H1 (cell line): ENCODE results near the gene METTL25B. TPM values are rescaled to one million over a fixed set of nuclear protein-coding genes. Genes with fewer than 3 reads are reported as not detected.

Experiments used
- CTCF ChIA-PET: fragments of 300-600 bp; sonication (Branson Sonifier 250); formaldehyde crosslinking; loops from one replicate; lab custom pipeline; 2021; ENCODE audit not compliant: partially characterized antibody; lab: Charles Lee
- POLR2A ChIA-PET: fragments of 300-600 bp; sonication (Branson Sonifier 250); formaldehyde crosslinking; loops from one replicate; lab custom pipeline; 2021; ENCODE audit warnings: inconsistent platforms; ENCODE audit not compliant: partially characterized antibody; lab: Charles Lee
- DNase-seq, 2 experiments: peaks; one replicate each; pipeline versions ENCODE4 v3.0.0 to v3.0.0-alpha.2; 2010 to 2022; ENCODE audit warnings: low spot score in 2 of 2, low read depth in 1 of 2, mixed read lengths in 1 of 2
- FAIRE-seq: peaks from 2 replicates; lab custom pipeline; 2011; peaks lifted over from hg19 to GRCh38; lab: Jason Lieb, UNC
- H2AFZ ChIP-seq: 2 replicates; pipeline ENCODE4 v1.8.1; 2012; ENCODE audit warnings: low read length, inconsistent platforms
- H2AK5ac ChIP-seq: 2 replicates; pipeline ENCODE4 v1.6.1; 2013; ENCODE audit warnings: low read depth, low read length
- H2BK120ac ChIP-seq: replicated peaks from 2 replicates; pipeline ENCODE3; 2013; ENCODE audit warnings: low read depth, low read length, inconsistent platforms
- H2BK12ac ChIP-seq: 2 replicates; pipeline ENCODE4 v1.6.1; 2013; ENCODE audit warnings: low read depth, low read length
- H2BK15ac ChIP-seq: 2 replicates; pipeline ENCODE4 v1.6.1; 2013; ENCODE audit warnings: low read length
- H2BK20ac ChIP-seq: 2 replicates; pipeline ENCODE4 v1.6.1; 2013; ENCODE audit warnings: low read length
- H2BK5ac ChIP-seq: 2 replicates; pipeline ENCODE4 v1.6.1; 2013; ENCODE audit warnings: low read depth, low read length
- H3K14ac ChIP-seq: 2 replicates; pipeline ENCODE4 v1.6.1; 2013; ENCODE audit warnings: inconsistent platforms; ENCODE audit not compliant: insufficient read length
- H3K18ac ChIP-seq: 2 replicates; pipeline ENCODE4 v1.6.1; 2013; ENCODE audit warnings: low read length; ENCODE audit errors: extremely low read depth
- H3K23ac ChIP-seq: 2 replicates; pipeline ENCODE4 v1.6.1; 2013; ENCODE audit warnings: inconsistent platforms; ENCODE audit not compliant: insufficient read length
- H3K23me2 ChIP-seq: 2 replicates; pipeline ENCODE4 v1.6.1; 2013; ENCODE audit warnings: low read depth, low read length
- H3K27ac ChIP-seq: 2 replicates; pipeline ENCODE4 v1.6.1; 2011; ENCODE audit warnings: low read depth, low read length, inconsistent platforms
- H3K27me3 ChIP-seq, 4 experiments: replicated peaks in 1 of 4; 1 replicate in 1 of 4; 2 replicates in 3 of 4; pipeline versions ENCODE4 v1.6.1 to v1.8.1; 2011 to 2013; ENCODE audit warnings: low read length in 3 of 4, mild to moderate bottlenecking in 3 of 4, inconsistent platforms in 2 of 4, mixed read lengths in 2 of 4, moderate library complexity in 1 of 4; ENCODE audit not compliant: control insufficient read depth in 3 of 4, insufficient read depth in 3 of 4; ENCODE audit errors: extremely low read depth in 1 of 4
- H3K36me3 ChIP-seq, 4 experiments: 2 replicates each; pipeline versions ENCODE4 v1.6.1 to v1.8.1; 2011 to 2013; ENCODE audit warnings: mild to moderate bottlenecking in 4 of 4, low read length in 3 of 4, moderate library complexity in 2 of 4, control low read depth in 1 of 4, inconsistent platforms in 1 of 4; ENCODE audit not compliant: insufficient read depth in 4 of 4, control insufficient read depth in 2 of 4
- H3K4ac ChIP-seq: replicated peaks from 2 replicates; pipeline ENCODE3; 2013; ENCODE audit warnings: low read length, low read depth, mixed read lengths, inconsistent platforms; ENCODE audit not compliant: insufficient read length
- H3K4me1 ChIP-seq, 4 experiments: replicated peaks in 1 of 4; 1 replicate in 1 of 4; 2 replicates in 3 of 4; pipeline versions ENCODE4 v1.6.1 to v1.8.1; 2011 to 2013; ENCODE audit warnings: low read length in 3 of 4, inconsistent platforms in 2 of 4, mixed read lengths in 1 of 4; ENCODE audit not compliant: insufficient read depth in 4 of 4, control insufficient read depth in 3 of 4
- H3K4me2 ChIP-seq, 2 experiments: 2 replicates each; pipeline versions ENCODE4 v1.6.1 to v1.8.1; 2011 to 2013; ENCODE audit warnings: low read depth in 2 of 2, low read length in 2 of 2, control low read depth in 1 of 2, inconsistent platforms in 1 of 2, mild to moderate bottlenecking in 1 of 2; ENCODE audit not compliant: insufficient read depth in 1 of 2
- H3K4me3 ChIP-seq, 4 experiments: fragments of 200-600, 300-600 bp in 1 of 4; sonication (generic), shearing (Covaris generic), sonication (Bioruptor Twin) in 1 of 4; 2 replicates each; pipeline versions ENCODE4 v1.5.1 to v1.8.1; 2011 to 2016; ENCODE audit warnings: low read length in 4 of 4, low read depth in 3 of 4, control low read depth in 2 of 4, inconsistent platforms in 2 of 4, mild to moderate bottlenecking in 2 of 4, mixed read lengths in 1 of 4, moderate library complexity in 1 of 4; ENCODE audit not compliant: insufficient read depth in 2 of 4; ENCODE audit errors: extremely low read depth in 1 of 4
- H3K56ac ChIP-seq: replicated peaks from 2 replicates; pipeline ENCODE3; 2013; ENCODE audit warnings: low read depth, mild to moderate bottlenecking, mixed read lengths, low read length, inconsistent platforms; ENCODE audit not compliant: insufficient read length
- H3K79me1 ChIP-seq: 2 replicates; pipeline ENCODE4 v1.6.1; 2013; ENCODE audit warnings: low read depth, low read length, control low read depth
- H3K79me2 ChIP-seq, 2 experiments: 2 replicates each; pipeline versions ENCODE4 v1.6.1 to v1.8.1; 2012 to 2013; ENCODE audit warnings: low read length in 2 of 2, mild to moderate bottlenecking in 2 of 2, inconsistent platforms in 1 of 2; ENCODE audit not compliant: insufficient read depth in 2 of 2, control insufficient read depth in 1 of 2
- H3K9ac ChIP-seq, 4 experiments: replicated peaks in 1 of 4; 1 replicate in 1 of 4; 2 replicates in 3 of 4; pipeline versions ENCODE4 v1.6.1 to v1.8.1; 2011 to 2013; ENCODE audit warnings: low read depth in 3 of 4, low read length in 3 of 4, control low read depth in 2 of 4, mild to moderate bottlenecking in 2 of 4, moderate library complexity in 2 of 4, inconsistent platforms in 1 of 4; ENCODE audit errors: extremely low read depth in 1 of 4
- H3K9me3 ChIP-seq, 2 experiments: 2 replicates each; pipeline versions ENCODE4 v1.6.1 to v1.8.1; 2012 to 2013; ENCODE audit warnings: mild to moderate bottlenecking in 2 of 2, moderate library complexity in 2 of 2, control low read depth in 1 of 2, inconsistent platforms in 1 of 2, low read depth in 1 of 2, low read length in 1 of 2, mixed read lengths in 1 of 2; ENCODE audit not compliant: insufficient read depth in 2 of 2
- H4K20me1 ChIP-seq, 2 experiments: replicated peaks in 1 of 2; 2 replicates each; pipeline versions ENCODE3 to v1.8.1; 2011 to 2013; ENCODE audit warnings: inconsistent platforms in 2 of 2, low read length in 2 of 2, mild to moderate bottlenecking in 1 of 2; ENCODE audit not compliant: insufficient read depth in 2 of 2, control insufficient read depth in 1 of 2
- H4K5ac ChIP-seq: 2 replicates; pipeline ENCODE4 v1.6.1; 2013; ENCODE audit warnings: low read length, low read depth, mixed read lengths, inconsistent platforms; ENCODE audit not compliant: insufficient read length
- H4K8ac ChIP-seq: 2 replicates; pipeline ENCODE4 v1.8.0; 2013; ENCODE audit warnings: mild to moderate bottlenecking, moderate library complexity, low read length, inconsistent platforms; ENCODE audit not compliant: insufficient read depth; ENCODE audit errors: extremely low read depth
- H4K91ac ChIP-seq: replicated peaks from 2 replicates; pipeline ENCODE3; 2013; ENCODE audit warnings: low read length, mixed read lengths, inconsistent platforms; ENCODE audit not compliant: insufficient read length
- NANOG ChIP-seq: IDR thresholded peaks from 2 replicates; pipeline ENCODE4 v1.6.1; 2011; ENCODE audit warnings: low read length, low read depth, mild to moderate bottlenecking, inconsistent platforms; ENCODE audit not compliant: insufficient read depth, poor library complexity, severe bottlenecking
- POU5F1 ChIP-seq: IDR thresholded peaks from 2 replicates; pipeline ENCODE4 v1.6.1; 2011; ENCODE audit warnings: low read depth, mild to moderate bottlenecking, low read length, moderate library complexity
- WGBS, 2 experiments: shearing (Covaris generic) in 1 of 2; methylation state at CpG; one replicate each; pipeline versions ENCODE4 v1.1.6 to v1.1.7; 2013 to 2015; ENCODE audit warnings: low lambda C conversion rate in 2 of 2, mixed read lengths in 2 of 2, inconsistent platforms in 1 of 2, low coverage in 1 of 2, missing lambda C conversion rate in 1 of 2; ENCODE audit not compliant: insufficient replicate concordance in 2 of 2, insufficient coverage in 1 of 2, insufficient read length in 1 of 2; ENCODE audit errors: extremely low coverage in 1 of 2, missing lambda C conversion rate in 1 of 2; 5-methylcytosine and 5-hydroxymethylcytosine counted together
- polyA plus RNA-seq, 7 experiments: library from polyadenylated mRNA; depleted of rRNA in 3 of 7; stranded (reverse) in 5 of 7; unstranded in 2 of 7; fragments of >200 nt in 5 of 7; fragments of 200-250 nt in 2 of 7; gene quantifications; 1 replicate in 5 of 7; 2 replicates in 1 of 7; 4 replicates in 1 of 7; pipeline versions ENCODE4 v1.2.1 to v1.2.3, GENCODE V29; 2011 to 2013; ENCODE audit warnings: missing spikeins in 2 of 7, mixed read lengths in 2 of 7
- total RNA-seq: library from RNA; stranded (reverse); fragmentation: NEBNext Ultra II Directional; extraction: Animal tissue kit (Norgen Biotek cat#: 25700); gene quantifications from 2 replicates; pipeline ENCODE4 v1.2.1, GENCODE V29; 2021
- TF ChIP-seq, protein P1 (sequence below): IDR thresholded peaks from 2 replicates; pipeline ENCODE4 v1.6.1; 2011; ENCODE audit warnings: low read length, improper control_type of control experiment

METTL25B gene
- total and polyA plus RNA-seq, 2 of the 8 experiments (the other 6 are each of a cell fraction or from before 2014, with no cell fraction given), result 28.4 to 30.1 TPM

GRCh38 chr1:156694690-156694962 lies 33.6 kb upstream of the METTL25B start:
- Histone ChIP-seq H3K23ac (no peak overlapping the region), H3K79me1 (no peaks in the 10 kb centered on the region), H4K5ac (peak overlapping the region; percentile 44), H3K23me2 (peaks cover 10% of the 10 kb centered on the region; the same call in 1 of the 2 replicates), H3K4me3 (peak overlapping the region in 1 of 4 experiments; percentile 49; a peak in 2 of 8 replicates), H3K27ac (peak overlapping the region; percentile 74; the same call in 1 of the 2 replicates), H3K56ac (no peak overlapping the region), H2BK12ac (peak overlapping the region; percentile 99), H3K14ac (no peak overlapping the region), H2BK120ac (peak overlapping the region; percentile 12), H4K91ac (peak overlapping the region; percentile 96), H4K20me1 (no peaks in the 10 kb centered on the region), H3K4me2 (peak overlapping the region; percentile 14 to 72), H3K9ac (no peak overlapping the region), H3K9me3 (no peaks in the 10 kb centered on the region), H2BK15ac (peak overlapping the region; percentile 72; the same call in 1 of the 2 replicates), H2AK5ac (no peak overlapping the region), H2AFZ (no peak overlapping the region), H3K27me3 (peaks cover 0 to 7% (median 0%) of the 10 kb centered on the region in 4 experiments; a peak in 2 of 7 replicates), H2BK5ac (peak overlapping the region; percentile 97; the same call in 1 of the 2 replicates), H2BK20ac (peak overlapping the region; percentile 94), H4K8ac (peak overlapping the region; percentile 19; the same call in 1 of the 2 replicates), H3K36me3 (peaks cover 8 to 19% (median 11%) of the 10 kb centered on the region in 4 experiments), H3K18ac (peak overlapping the region; percentile 93), H3K4me1 (peaks cover 24 to 45% (median 37%) of the 10 kb centered on the region in 4 experiments), H3K79me2 (no peaks in the 10 kb centered on the region), H3K4ac (no peak overlapping the region)
- CTCF ChIA-PET, result interaction anchor here (0.6 to 66.0 kb wide), 7 partner anchors 7 to 165 kb away, joined by 3 to 4284 read pairs (median 132); partner anchors contain the start of genes BCAN, CRABP2, HAPLN2 and INSRR
- FAIRE-seq (no peak), DNase-seq (no peak)
- WGBS, 2 experiments, result 77% methylated on average over 5 of the region's 5 CpGs; no CpG with 5 or more reads in 1 of the 2 experiments
- POLR2A ChIA-PET, result interaction anchor here (1.1 to 13.9 kb wide), 7 partner anchors 10 to 62 kb away, joined by 3 to 530 read pairs (median 19); partner anchors contain the start of genes CRABP2, ISG20L2, METTL25B and NES
- TF ChIP-seq NANOG (no peak), POU5F1 (no peak)
- TF ChIP-seq, protein P1, sequence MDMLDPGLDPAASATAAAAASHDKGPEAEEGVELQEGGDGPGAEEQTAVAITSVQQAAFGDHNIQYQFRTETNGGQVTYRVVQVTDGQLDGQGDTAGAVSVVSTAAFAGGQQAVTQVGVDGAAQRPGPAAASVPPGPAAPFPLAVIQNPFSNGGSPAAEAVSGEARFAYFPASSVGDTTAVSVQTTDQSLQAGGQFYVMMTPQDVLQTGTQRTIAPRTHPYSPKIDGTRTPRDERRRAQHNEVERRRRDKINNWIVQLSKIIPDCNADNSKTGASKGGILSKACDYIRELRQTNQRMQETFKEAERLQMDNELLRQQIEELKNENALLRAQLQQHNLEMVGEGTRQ, result no peak
